ENCODE measurements around the gene VNN1. TPM values are rescaled to one million over a fixed set of nuclear protein-coding genes. Genes with fewer than 3 reads are reported as not detected.

Gene VNN1
- total and polyA plus RNA-seq, 7 experiments from 2014 or later, result 0.11 to 8.4 (median 1.1) TPM; not detected in 4

- H3K27ac ChIP-seq (ENCODE audit: low read depth, low read length), result no peak overlapping the region
- CTCF ChIA-PET, result interaction anchor here (0.7 to 1.6 kb wide), 2 partner anchors 12 to 1635 kb away, joined by 3 to 5 read pairs; partner anchors contain the start of gene TAAR1
- H3K27me3 ChIP-seq (ENCODE audit: control insufficient read depth in 2 of 2, insufficient read depth in 2 of 2, low read length in 2 of 2), result no peaks in the 10 kb centered on the region
- H3K36me3 ChIP-seq (ENCODE audit: control insufficient read depth in 2 of 3, insufficient read depth in 3 of 3, low read length in 3 of 3), result no peaks in the 10 kb centered on the region
- no peaks in the 10 kb centered on the region for H3K4me1 ChIP-seq (ENCODE audit: control insufficient read depth in 2 of 2, insufficient read depth in 2 of 2, low read length in 2 of 2)
- no peak for ATAC-seq
- Mint-ChIP-seq H3K4me3 (no peak overlapping the region), H3K9me3 (no peaks in the 10 kb centered on the region), H3K4me1 (peaks cover 0 to 16% (median 4%) of the 10 kb centered on the region in 7 donors), H3K36me3 (no peaks in the 10 kb centered on the region), H3K27ac (no peak overlapping the region), H3K27me3 (peaks cover 6 to 24% (median 9%) of the 10 kb centered on the region in 5 donors)
- no peaks in the 10 kb centered on the region for H3K9me3 ChIP-seq (ENCODE audit: control insufficient read depth in 2 of 3, low read length in 3 of 3)
- POLR2A ChIA-PET, result interaction anchor here (0.6 kb wide), 1 partner anchor 1112 kb away, joined by 3 read pairs; no protein-coding TSS in a partner anchor
- intact Hi-C loops (cut with micrococcal nuclease), result no loop called here
- H3K4me3 ChIP-seq (ENCODE audit: low read length), result no peak overlapping the region
- DNase-seq, result no peak
Measured at GRCh38 chr6:132671295-132671694, 42.6 kb downstream of the VNN1 start.

DNA sequence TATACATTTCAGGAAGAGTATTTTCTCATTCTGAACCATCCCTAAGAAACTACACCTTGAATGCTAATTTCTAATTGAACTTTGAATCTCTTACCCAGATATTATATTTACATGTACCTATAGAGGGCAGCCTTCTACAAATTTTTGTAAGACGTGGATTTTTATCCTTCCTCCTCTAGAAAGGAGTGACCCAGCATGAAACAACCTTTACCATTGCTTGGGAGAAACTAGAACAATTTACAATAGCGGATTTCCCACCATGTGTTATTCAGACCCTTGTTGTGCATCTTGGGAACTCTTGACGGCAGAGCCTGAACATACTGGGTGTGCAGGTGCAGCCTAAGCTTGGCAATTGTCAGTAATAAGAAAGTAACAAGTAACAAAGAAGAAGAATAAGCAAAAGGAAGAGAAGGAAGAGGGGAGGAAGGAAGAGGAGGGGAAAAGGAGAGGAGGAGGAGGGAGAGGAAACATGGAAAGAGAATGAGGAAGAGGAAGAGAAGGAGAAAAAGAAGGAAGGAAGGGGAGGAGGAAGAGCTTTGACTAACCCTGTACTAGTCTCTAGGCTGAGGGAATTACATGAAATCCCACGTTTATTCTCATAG, 44.1 kb downstream of the VNN1 start:
- Mint-ChIP-seq H3K9me3 (no peaks in the 10 kb centered on the region), H3K27me3 (peaks cover 3 to 17% (median 9%) of the 10 kb centered on the region in 5 donors), H3K27ac (no peak overlapping the region), H3K36me3 (no peaks in the 10 kb centered on the region), H3K4me3 (no peak overlapping the region), H3K4me1 (peaks cover 0 to 6% (median 4%) of the 10 kb centered on the region in 7 donors)
- CTCF ChIA-PET, result interaction anchor here (0.6 to 2.3 kb wide), 8 partner anchors 11 to 1277 kb away, joined by 3 to 15 read pairs (median 4); partner anchors contain the start of genes SLC18B1 and TAAR1
- POLR2A ChIA-PET, result interaction anchor here (0.6 kb wide), 1 partner anchor 111 kb away, joined by 4 read pairs; no protein-coding TSS in a partner anchor
- Histone ChIP-seq H3K4me3 (ENCODE audit: low read length) (no peak overlapping the region), H3K36me3 (ENCODE audit: control insufficient read depth in 2 of 3, insufficient read depth in 3 of 3, low read length in 3 of 3) (no peaks in the 10 kb centered on the region), H3K9me3 (ENCODE audit: control insufficient read depth in 2 of 3, low read length in 3 of 3) (no peaks in the 10 kb centered on the region), H3K4me1 (ENCODE audit: control insufficient read depth in 2 of 2, insufficient read depth in 2 of 2, low read length in 2 of 2) (no peaks in the 10 kb centered on the region), H3K27me3 (ENCODE audit: control insufficient read depth in 2 of 2, insufficient read depth in 2 of 2, low read length in 2 of 2) (no peaks in the 10 kb centered on the region), H3K27ac (ENCODE audit: low read depth, low read length) (no peak overlapping the region)
- DNase-seq (peak in 6 of 9 donors; percentile 4 to 41 (median 32)), ATAC-seq (peak; percentile 79)
- intact Hi-C loops (cut with micrococcal nuclease), result loop anchor here (1.0 to 5.0 kb wide), 11 partner anchors 99 to 1247 kb away; partner anchors contain the start of genes RPS12 (in 1 of the 2) and SLC18B1 (in 1 of the 2)

DNA sequence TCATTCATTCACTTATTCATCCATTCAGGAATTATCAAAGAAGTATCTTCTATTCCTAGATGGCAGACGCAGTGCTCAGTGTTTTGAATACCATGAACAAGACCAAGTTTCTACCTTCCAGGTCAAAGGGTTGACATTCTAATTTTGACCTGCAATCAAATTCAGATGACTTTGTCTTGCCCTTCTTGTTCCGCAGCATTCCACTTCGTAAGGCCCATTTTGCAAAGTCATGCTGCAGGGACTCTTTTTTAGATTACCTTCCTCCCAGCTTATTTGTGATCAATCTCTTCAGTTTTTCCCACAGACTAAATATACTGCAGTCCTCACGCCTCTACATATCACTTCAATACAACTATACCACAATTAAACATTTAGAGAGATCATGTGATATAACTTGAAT, 47.7 kb downstream of the VNN1 start:
- Histone ChIP-seq H3K4me3 (ENCODE audit: low read length) (no peak overlapping the region), H3K4me1 (ENCODE audit: control insufficient read depth in 2 of 2, insufficient read depth in 2 of 2, low read length in 2 of 2) (no peaks in the 10 kb centered on the region), H3K9me3 (ENCODE audit: control insufficient read depth in 2 of 3, low read length in 3 of 3) (no peaks in the 10 kb centered on the region), H3K27ac (ENCODE audit: low read depth, low read length) (no peak overlapping the region), H3K36me3 (ENCODE audit: control insufficient read depth in 2 of 3, insufficient read depth in 3 of 3, low read length in 3 of 3) (no peaks in the 10 kb centered on the region), H3K27me3 (ENCODE audit: control insufficient read depth in 2 of 2, insufficient read depth in 2 of 2, low read length in 2 of 2) (no peaks in the 10 kb centered on the region)
- CTCF ChIA-PET, result interaction anchor here (0.6 to 1.5 kb wide), 4 partner anchors 133 to 1500 kb away, joined by 3 read pairs; no protein-coding TSS in a partner anchor
- H3K4me3 Mint-ChIP-seq, result no peak overlapping the region
- peaks cover 0 to 6% (median 4%) of the 10 kb centered on the region in 7 donors for H3K4me1 Mint-ChIP-seq
- ATAC-seq (no peak), DNase-seq (no peak)
- H3K27ac Mint-ChIP-seq, result no peak overlapping the region
- no peaks in the 10 kb centered on the region for H3K36me3 Mint-ChIP-seq
- intact Hi-C loops (cut with micrococcal nuclease), result loop anchor here in 1 of 2 donors (5.0 kb wide), 3 partner anchors 134 to 296 kb away; partner anchors contain the start of gene RPS12
- POLR2A ChIA-PET, result no interaction called here
- H3K27me3 Mint-ChIP-seq, result peaks cover 3 to 10% (median 9%) of the 10 kb centered on the region in 5 donors
- H3K9me3 Mint-ChIP-seq, result no peaks in the 10 kb centered on the region

DNA sequence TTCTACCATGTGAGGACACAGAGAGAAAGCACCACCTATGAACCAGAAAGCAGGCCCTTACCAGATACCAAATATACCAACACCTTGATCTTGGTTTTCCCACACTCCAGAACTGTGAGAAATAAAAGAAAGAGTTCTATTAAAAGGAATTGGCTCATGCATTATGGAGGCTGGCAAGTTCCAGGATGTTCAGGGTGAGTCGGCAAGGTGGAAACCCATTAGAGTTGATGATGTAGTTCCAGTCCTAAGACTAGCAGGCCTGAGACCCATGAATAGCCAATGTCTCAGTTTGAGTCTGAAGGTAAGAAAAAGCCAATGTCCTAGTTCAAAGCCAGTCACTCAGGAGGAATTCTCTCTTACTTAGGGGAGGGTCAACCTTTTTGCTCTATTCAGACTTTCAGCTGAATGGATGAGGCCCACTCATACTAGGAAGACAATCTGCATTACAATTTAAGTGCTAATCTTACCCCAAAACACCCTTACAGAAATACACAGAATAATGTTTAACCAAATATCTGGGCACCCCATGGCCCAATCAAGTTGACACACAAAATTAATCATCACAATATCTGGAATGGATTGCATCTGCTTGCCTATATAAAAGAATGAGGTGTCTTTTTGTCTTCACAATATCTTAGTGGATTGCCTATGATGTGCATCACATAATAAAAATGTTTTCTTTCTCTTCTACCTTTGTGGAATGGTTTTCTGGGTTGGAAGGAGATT, 49.4 kb downstream of the VNN1 start:
- no peaks in the 10 kb centered on the region for H3K36me3 Mint-ChIP-seq
- intact Hi-C loops (cut with micrococcal nuclease), result loop anchor here in 1 of 2 donors (5.0 kb wide), 3 partner anchors 132 to 298 kb away; partner anchors contain the start of gene RPS12
- peaks cover 0 to 6% (median under 1%) of the 10 kb centered on the region in 5 donors for H3K27me3 Mint-ChIP-seq
- Histone ChIP-seq H3K36me3 (ENCODE audit: control insufficient read depth in 2 of 3, insufficient read depth in 3 of 3, low read length in 3 of 3) (no peaks in the 10 kb centered on the region), H3K27me3 (ENCODE audit: control insufficient read depth in 2 of 2, insufficient read depth in 2 of 2, low read length in 2 of 2) (no peaks in the 10 kb centered on the region), H3K27ac (ENCODE audit: low read depth, low read length) (no peak overlapping the region), H3K4me3 (ENCODE audit: low read length) (no peak overlapping the region), H3K4me1 (ENCODE audit: control insufficient read depth in 2 of 2, insufficient read depth in 2 of 2, low read length in 2 of 2) (no peaks in the 10 kb centered on the region), H3K9me3 (ENCODE audit: control insufficient read depth in 2 of 3, low read length in 3 of 3) (no peaks in the 10 kb centered on the region)
- CTCF ChIA-PET, result interaction anchor here (0.5 kb wide), 1 partner anchor 13 kb away, joined by 9 read pairs; no protein-coding TSS in a partner anchor
- POLR2A ChIA-PET, result no interaction called here
- H3K9me3 Mint-ChIP-seq, result no peaks in the 10 kb centered on the region
- no peak for DNase-seq
- ATAC-seq, result no peak
- H3K4me3 Mint-ChIP-seq, result no peak overlapping the region
- no peaks in the 10 kb centered on the region for H3K4me1 Mint-ChIP-seq
- H3K27ac Mint-ChIP-seq, result no peak overlapping the region

GRCh38 chr6:132663661-132664060, 50.2 kb downstream of the VNN1 start:
- Mint-ChIP-seq H3K27me3 (peaks cover 0 to 8% (median 0%) of the 10 kb centered on the region in 5 donors), H3K4me3 (no peak overlapping the region), H3K36me3 (no peaks in the 10 kb centered on the region), H3K4me1 (no peaks in the 10 kb centered on the region), H3K9me3 (no peaks in the 10 kb centered on the region), H3K27ac (no peak overlapping the region)
- H3K4me1 ChIP-seq (ENCODE audit: control insufficient read depth in 2 of 2, insufficient read depth in 2 of 2, low read length in 2 of 2), result no peaks in the 10 kb centered on the region
- DNase-seq, result no peak
- H3K36me3 ChIP-seq (ENCODE audit: control insufficient read depth in 2 of 3, insufficient read depth in 3 of 3, low read length in 3 of 3), result no peaks in the 10 kb centered on the region
- intact Hi-C loops (cut with micrococcal nuclease), result no loop called here
- H3K27me3 ChIP-seq (ENCODE audit: control insufficient read depth in 2 of 2, insufficient read depth in 2 of 2, low read length in 2 of 2), result no peaks in the 10 kb centered on the region
- no peak overlapping the region for H3K4me3 ChIP-seq (ENCODE audit: low read length)
- POLR2A ChIA-PET, result no interaction called here
- H3K27ac ChIP-seq (ENCODE audit: low read depth, low read length), result no peak overlapping the region
- H3K9me3 ChIP-seq (ENCODE audit: control insufficient read depth in 2 of 3, low read length in 3 of 3), result no peaks in the 10 kb centered on the region
- ATAC-seq, result no peak
- CTCF ChIA-PET, result interaction anchor here (0.5 kb wide), 1 partner anchor 14 kb away, joined by 9 read pairs; no protein-coding TSS in a partner anchor

DNA sequence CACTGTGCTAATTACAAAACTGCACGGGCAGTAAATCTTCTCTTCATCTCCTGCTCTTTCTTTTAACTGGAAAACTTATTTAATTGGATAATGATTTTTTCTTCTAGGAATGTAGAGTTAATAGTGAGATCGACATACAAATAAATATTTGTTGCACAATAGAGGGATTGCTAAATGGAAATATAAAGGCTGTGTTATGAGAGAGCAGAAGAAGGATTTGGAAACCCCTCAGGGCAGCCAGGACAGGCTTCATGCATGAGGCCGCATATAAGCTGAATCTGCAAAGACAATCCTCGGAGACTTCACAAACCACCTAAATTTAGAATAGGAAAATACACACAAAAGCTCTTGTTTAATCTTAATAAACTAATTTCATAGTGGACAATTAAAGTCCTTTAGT, 51.9 kb downstream of the VNN1 start:
- no peak overlapping the region for H3K27ac Mint-ChIP-seq
- no peaks in the 10 kb centered on the region for H3K27me3 ChIP-seq (ENCODE audit: control insufficient read depth in 2 of 2, insufficient read depth in 2 of 2, low read length in 2 of 2)
- H3K36me3 ChIP-seq (ENCODE audit: control insufficient read depth in 2 of 3, insufficient read depth in 3 of 3, low read length in 3 of 3), result no peaks in the 10 kb centered on the region
- DNase-seq (no peak), ATAC-seq (no peak)
- H3K27me3 Mint-ChIP-seq, result peaks cover 0 to 5% (median 0%) of the 10 kb centered on the region in 5 donors
- peaks cover 0 to 7% (median 0%) of the 10 kb centered on the region in 7 donors for H3K4me1 Mint-ChIP-seq
- H3K4me3 ChIP-seq (ENCODE audit: low read length), result no peak overlapping the region
- H3K4me3 Mint-ChIP-seq, result no peak overlapping the region
- H3K9me3 Mint-ChIP-seq, result no peaks in the 10 kb centered on the region
- H3K36me3 Mint-ChIP-seq, result no peaks in the 10 kb centered on the region
- H3K9me3 ChIP-seq (ENCODE audit: control insufficient read depth in 2 of 3, low read length in 3 of 3), result no peaks in the 10 kb centered on the region
- intact Hi-C loops (cut with micrococcal nuclease), result no loop called here
- H3K27ac ChIP-seq (ENCODE audit: low read depth, low read length), result no peak overlapping the region
- no peaks in the 10 kb centered on the region for H3K4me1 ChIP-seq (ENCODE audit: control insufficient read depth in 2 of 2, insufficient read depth in 2 of 2, low read length in 2 of 2)
- ChIA-PET POLR2A (no interaction called here), CTCF (no interaction called here)

Data from naive thymus-derived CD4-positive, alpha-beta T cell (primary cell).